Activated CD4-positive, alpha-beta T cell treated with anti-CD3 and anti-CD28 coated beads, Interleukin-2, amount 50 U/mL, for 24 hours (primary cell): ENCODE data around the gene PLCXD3.
"Not testable (repeated sequence)": the region's sequence is repeated elsewhere in the genome, so short reads cannot be mapped to it uniquely, and the experiment has no call there.

Source experiments
- DNase-seq, 2 donors: peaks; one replicate each; pipeline ENCODE4 v3.0.0-alpha.2; 2020; ENCODE audit warnings: low read depth in 1 of 2, low spot score in 1 of 2

Gene PLCXD3

DNA sequence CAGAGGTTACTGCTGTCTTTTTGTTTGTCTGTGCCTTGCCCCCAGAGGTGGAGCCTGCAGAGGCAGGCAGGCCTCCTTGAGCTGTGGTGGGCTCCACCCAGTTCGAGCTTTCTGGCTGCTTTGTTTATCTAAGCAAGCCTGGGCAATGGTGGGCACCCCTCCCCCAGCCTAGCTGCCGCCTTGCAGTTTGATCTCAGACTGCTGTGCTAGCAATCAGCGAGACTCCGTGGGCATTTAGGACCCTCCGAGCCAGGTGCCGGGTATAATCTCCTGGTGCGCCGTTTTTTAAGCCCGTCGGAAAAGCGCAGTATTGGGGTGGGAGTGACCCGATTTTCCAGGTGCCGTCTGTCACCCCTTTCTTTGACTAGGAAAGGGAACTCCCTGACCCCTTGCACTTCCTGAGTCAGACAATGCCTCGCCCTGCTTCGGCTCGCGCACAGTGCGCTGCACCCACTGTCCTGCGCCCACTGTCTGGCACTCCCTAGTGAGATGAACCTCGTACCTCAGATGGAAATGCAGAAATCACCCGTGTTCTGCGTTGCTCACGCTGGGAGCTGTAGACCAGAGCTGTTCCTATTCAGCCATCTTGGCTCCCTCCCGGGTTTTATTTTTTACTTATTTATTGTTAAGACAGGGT is 16.8 kb downstream of the PLCXD3 start:
- not testable (repeated sequence) for DNase-seq

DNA sequence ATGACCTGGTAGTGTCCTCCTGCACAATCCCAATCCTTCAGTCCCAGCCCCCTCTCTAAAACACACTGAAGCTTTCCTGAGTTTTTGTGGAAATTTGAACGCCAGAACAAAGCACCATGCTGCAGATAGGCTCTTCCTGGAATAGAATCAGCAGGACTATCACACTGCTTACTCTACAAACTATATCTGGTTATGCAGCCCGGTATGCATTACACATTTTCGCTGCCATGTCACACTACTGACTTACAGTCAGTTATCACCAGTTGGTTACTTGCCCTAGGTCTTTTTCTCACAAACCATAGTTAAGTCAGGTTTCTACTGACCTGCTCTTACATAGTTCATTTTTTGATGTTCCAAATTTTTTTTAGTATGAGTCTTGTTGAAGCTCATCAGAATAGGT is 24.9 kb downstream of the PLCXD3 start:
- no peak for DNase-seq

DNA sequence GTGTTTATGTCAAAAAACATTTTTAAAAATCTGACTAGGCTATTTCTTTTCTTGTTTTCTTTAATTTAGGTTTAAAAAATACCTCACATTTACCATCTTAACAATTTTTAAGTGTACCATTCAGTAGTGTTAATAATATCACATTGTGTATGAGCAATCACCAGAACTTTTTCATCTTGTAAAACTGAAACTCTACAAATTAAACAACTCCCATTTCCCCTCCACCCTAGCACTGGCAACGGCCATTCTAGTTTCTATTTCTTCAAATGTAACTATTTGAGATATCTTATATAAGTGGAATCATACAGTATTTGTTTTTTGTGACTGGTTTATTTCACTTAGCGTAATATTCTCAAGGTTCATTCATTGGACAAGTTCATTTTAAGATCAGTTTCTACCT is 27.7 kb downstream of the PLCXD3 start:
- no peak for DNase-seq

DNA sequence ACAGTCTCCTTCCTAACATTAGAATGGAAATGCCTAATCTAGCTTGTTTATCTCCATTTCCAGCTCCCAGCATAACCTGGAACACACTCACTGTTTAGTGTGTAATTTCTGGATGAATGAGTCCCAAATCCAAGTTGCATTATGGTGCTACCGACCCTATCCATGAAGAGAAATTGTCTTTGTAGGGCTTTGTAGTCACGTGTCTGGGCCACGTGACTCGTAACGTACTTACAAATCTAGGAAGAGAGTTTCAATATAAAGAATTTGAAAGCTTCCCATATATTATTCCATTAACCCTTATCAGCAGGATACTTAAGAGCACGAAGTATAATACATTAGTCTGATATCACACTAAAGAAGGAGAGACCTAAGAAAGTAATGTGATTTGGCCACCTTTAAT is 28.2 kb downstream of the PLCXD3 start:
- no peak for DNase-seq

DNA sequence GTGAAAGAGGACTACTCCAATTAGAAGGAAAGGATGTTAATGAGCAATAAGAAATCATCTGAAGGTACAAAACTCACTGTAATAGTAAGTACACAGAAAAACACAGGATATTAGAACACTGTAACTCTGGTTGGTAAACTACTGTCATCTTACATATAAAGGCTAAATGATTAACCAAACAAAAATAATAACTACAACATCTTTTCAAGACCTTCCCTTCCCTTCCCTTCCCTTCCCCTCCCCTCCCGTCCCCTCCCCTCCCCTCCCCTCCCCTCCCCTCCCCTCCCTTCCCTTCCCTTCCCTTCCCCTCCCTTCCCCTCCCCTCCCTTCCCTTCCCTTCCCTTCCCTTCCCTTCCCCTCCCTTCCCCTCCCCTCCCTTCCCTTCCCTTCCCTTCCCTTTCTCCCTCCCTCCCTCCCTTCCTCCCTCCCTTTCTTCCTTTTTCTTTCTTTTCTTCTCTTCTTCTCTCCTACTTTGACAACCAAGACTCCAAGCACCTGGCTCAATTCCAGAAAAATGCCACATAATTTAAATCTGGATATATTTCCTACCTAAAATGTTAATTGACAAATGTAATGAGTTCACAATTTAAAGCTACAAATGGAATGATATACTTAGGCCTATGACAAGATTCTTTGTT is 38.7 kb downstream of the PLCXD3 start:
- not testable (repeated sequence) for DNase-seq

DNA sequence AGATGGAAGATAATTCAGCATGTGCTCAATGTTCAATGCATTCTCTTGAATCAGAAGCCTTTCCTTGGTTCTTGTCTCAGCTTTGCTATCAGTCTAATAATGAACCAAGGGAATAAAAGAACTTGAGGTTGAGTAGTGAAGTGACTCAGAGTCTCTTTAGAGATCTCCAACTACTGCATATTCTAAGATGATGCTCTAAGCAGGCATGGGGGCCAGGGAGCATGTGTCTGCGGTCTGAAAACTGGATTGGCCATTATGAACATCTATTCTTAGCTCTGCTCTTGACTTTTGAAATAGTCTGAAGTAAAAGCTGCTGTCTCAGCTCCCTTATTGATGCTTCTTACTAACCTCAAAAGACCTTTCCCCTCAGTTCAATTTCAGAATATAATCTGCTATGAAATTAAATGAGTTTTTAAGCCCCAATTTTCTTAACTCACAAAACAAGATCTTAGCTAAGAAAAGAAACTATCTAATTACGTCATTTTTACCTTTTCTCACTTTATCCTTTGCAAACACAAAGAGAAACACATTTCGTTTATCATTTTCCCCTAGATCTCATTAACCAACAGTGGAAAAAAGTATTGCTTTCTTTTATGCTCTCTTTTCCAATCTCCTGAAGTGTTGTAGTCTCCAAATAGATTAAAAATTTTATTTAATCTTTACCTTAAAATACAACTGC is 44.8 kb downstream of the PLCXD3 start:
- no peak for DNase-seq

DNA sequence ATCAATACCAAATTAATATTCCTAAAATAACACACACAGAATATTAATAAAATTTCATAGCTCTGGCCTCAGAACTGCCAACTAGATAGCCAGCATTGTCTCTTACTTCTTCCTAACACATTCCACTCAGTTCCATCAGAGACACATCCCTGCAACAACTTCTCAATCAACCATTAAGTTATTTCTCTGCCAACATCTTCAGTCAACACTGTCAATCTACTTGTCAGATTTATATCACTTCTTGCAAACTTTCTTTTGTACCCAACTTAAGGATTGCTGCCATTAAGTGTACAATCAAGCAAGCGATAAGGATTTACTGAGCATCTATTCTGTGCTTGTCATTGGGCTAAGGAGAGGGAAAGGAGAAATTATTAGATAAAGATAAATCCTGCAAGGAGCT is 50.8 kb downstream of the PLCXD3 start:
- no peak for DNase-seq

DNA sequence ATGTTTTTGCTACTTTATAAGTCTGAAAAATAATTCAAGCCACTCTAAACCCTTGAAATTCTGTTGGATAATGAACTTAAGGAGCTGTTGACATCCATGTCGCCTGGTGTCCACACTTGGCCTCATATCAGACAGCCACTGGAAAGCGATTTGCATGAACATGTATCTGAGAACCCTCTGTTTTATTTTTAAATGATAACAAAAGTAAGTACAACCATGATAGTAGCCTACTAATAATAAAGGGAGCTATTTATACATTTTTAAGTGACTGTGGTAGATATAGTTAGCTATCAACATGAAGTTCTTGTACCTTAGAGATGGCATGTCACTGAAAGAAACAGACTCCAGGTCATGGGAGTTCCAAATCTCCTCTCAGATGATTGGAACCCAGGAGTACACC is 53.3 kb downstream of the PLCXD3 start:
- DNase-seq, result no peak

DNA sequence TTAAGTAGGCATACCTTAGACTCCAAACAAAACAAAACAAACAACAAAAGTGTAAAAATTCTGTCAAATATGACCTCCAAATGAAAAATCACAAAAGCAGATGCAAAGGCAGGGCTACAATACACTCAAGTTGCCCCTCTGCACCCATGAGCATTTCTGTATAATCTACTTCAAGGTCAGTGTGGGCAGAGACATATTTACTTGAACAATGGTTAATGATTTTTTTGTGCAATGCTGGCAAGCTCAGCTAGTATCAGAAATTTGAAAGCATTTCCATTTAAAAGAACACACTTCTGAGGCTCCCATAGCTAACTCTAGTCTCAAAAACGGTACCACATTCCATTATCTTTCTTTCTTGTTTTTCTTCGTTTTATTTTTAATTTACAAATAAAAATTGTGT is 57.9 kb downstream of the PLCXD3 start:
- no peak for DNase-seq

DNA sequence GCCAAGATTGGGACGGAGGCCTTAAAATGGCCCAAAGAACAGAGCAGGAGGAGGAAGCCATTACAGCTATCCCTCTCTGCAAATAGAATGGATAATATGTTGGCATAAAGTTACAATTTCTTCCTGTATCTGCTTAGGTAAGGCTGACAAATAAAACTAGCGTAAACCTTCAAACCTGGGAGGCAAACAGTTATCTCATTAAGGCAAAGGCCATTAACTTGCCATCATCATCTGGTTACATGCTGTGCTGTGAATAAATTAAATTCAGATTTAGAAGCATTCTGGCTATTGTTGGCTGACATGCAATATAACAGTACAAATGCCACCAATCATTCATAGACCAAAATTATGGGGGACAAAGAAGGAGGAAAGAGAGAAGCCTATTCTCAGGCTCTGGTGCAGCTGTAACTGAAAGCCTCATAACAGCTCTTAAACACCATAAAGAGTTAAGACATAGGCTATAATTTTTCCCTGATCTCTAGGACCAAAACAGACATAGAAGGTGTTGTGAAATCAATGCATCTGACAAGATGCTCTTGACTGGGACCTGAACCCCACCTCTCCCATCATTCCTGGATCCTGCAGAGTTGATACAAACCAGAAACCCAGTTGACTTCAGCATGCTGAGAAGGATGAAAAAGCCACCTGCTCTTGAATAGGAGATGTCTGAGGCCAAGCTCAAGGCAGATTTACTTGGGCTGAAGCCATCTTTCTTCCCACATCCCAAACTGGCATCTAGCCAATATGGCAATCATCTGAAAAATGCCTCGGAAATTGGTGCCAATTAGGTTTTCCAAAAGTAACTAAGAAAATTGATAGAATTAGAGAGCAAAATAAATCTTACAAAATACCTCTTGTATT is 62.5 kb downstream of the PLCXD3 start:
- DNase-seq, result no peak

DNA sequence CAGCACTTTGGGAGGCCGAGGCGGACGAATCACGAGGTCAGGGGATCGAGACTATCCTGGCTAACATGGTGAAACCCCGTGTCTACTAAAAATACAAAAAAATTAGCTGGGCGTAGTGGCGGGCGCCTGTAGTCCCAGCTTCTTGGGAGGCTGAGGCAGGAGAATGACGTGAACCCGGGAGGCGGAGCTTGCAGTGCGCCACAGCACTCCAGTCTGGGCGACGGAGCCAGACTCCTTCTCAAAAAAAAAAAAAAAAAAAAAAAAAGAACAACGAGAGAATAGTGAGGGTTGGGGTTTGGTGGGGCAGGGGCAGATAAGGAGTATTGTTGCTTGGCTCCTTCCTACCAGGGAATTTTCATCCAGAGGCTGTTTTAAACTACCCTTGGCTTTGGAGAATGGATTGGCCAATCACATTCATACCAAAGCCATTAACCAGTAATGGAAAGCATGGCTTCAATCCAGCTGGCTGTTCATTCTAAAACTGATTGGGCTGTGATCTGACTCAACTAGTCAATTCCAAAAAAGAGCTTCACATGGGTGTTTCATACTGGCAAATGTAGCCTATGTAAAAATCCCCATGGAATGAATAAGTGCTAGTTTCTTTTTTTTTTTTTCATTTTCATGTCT is 64.4 kb downstream of the PLCXD3 start:
- no peak for DNase-seq

DNA sequence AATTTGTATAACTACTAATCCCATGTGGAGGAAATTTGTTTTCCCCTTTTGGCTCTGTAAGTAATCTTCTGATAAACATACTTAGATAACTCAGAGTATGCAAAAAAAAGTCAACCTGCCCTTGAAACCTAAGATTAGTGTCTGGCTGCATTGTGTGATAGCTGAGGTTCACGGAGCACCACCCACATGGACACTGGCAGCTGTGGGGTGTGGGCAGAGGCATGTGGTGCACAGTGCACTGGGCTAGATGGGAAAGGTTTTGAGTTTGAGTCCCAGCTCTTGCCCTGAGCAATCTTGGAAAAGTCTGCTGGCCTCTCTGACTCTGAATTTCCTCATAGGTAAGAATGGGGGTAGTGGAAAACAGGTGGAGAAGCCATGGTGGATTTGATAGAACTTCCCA is 75.1 kb downstream of the PLCXD3 start:
- DNase-seq, result no peak

DNA sequence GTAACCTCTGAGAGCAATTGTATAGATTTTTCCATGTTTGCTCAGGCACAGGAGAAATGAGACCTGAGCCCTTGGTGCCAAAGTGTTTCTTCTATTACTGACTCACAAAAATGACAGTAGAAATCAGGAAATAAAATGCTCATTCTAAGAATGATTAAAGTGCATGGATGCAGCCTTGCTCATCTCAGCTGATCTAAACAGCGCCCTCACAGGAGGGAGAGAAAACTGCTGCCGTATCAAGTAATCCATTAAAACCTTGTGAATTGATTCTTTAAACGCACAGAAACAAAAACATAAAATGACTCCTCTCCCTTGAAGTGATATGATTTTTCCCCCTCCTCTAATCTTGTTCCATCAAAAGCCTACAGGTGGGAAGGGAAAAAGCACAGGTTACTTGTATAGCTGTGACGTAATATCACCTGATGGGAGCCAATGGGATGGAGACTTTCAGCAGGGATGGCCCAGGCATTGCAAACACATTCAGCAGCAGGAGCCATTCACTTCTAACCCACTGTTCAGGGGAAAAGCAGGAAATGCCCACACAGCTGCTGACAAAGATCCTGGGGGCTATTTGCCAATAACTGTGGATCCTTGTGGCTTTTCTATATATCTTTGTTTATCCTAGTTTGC is 76.7 kb downstream of the PLCXD3 start:
- no peak for DNase-seq

DNA sequence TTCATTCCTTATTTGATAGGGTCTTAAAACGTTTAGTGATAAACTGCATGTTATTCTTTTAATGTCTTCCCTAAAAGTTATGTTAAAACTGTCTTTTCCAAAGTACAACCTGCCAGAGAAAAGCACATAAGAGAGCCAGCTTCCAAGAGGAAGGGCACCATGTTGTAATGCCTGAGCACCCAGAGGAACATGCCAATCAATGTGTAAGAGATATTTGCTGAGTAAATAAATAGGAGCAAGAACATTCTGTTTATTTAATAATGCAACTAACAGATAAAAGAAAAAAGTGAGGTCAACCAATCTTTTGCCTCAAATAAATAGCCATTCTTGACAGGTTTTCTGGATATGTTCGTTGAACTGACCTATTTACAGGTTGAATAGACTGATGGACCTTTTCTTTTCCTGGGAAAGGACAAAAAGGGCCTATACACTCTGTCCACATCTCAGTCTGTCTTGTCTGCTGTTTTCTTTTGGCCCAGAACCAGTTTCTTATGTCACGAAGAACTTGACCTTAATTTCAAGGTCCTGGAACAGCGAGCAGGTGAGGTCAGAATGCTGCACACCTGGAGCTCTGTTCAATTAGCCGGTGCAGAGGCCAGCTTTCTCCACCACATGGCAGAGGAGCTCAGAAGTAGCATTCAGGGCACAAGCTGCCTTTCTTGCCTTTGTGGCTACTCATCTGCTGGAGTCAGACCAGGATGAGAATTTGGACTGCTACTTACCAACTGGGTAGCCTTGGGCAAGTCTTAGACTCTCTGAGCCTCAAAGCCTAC is 77.7 kb downstream of the PLCXD3 start:
- no peak for DNase-seq

DNA sequence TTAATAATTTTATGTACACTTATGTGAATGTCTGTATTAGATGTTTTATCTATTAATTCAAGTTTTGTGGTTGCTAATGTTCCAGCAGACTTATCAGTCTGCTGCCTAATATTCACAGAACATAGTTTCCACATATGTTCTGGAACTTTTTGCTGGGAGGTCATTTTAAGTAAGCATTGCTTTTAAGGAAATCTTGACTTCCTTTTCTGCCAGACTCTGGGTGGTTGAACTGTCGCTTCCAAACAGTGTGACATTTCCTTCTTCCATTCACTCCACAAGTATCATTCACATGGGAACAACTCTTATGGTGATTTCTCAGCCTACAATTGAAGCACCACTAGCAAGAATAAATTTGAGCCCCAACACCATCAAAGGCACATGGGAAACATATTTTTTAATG is 82.9 kb downstream of the PLCXD3 start:
- DNase-seq, result no peak

DNA sequence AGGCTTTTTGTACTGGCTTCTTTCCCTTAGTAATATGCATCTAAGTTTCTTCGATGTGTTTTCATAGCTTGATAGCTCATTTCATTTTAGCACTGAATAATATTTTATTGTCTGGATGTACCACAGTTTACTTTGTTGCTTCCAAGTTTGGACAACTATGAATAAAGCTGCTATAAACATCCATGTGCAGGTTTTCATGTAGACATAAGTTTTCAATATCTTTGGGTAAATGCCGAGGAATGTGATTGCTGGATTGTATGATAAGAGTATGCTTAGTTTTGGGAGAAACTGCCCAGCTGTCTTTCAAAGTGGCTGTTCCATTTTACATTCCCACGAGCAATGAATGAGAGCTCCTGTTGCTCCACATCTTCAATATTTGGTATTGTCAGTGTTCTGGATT is 84.7 kb downstream of the PLCXD3 start:
- no peak for DNase-seq

DNA sequence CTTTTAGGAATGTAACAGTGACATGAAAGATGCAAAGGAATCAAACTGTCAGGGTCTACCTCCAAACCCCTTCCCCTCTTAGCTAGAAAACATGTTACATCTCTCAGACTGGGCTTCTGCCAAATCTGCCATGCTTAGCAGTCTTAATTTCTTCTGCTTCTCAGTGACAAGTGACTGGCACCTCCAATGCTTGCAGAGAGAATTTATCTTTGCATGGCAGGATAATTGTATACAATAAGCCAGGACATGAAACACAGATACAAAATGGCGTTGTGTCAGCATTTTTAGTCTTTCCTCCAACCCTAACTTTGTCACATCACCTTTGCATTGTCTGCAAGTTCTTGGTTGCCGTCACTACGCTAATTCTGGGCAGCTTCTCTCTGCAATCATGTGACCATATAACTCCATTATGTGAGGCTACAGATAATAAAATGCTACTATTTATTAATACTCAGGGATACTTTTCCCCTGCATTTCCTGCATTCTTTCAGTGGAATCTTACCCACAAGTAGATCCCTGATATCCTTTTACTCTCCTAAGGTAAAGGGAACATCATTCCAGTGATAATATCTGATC is 89.8 kb downstream of the PLCXD3 start:
- DNase-seq, result no peak

DNA sequence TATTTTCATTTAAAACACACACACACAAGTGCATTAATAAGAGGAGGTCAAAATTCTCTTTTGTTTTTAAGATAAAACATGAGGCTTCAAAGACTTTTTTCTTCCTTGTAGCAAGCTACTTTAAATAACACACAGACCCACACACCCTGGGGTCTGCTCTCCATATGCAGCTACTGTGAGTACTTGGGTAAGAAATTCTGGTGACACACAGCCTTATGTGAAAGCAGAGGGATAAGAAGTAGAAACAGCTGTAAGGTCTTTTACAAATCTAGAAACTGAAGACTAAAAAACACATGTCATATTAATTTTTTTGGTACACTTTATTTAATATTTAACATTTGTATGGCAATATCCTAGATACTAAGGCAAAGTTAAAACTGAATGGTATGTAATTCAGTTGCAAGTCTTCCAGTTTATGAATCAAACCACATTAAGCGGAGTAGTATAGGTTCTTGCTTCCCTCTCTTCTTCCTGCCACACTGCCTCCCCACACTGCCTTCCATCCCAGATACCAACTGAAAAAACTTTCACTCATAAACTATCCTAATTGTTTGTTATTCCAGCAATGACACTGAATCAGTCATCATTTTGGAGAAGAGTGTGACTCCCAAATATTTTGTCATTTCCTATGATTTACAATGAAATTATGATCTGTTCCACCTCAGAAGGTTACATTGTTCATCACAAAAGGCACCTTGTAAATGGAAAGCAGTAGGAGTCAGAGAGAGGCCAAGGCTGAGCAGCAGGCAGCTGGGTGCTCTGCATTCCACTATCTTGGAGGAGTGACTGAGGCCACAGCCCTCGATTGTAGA is 92.0 kb downstream of the PLCXD3 start:
- DNase-seq, result no peak

DNA sequence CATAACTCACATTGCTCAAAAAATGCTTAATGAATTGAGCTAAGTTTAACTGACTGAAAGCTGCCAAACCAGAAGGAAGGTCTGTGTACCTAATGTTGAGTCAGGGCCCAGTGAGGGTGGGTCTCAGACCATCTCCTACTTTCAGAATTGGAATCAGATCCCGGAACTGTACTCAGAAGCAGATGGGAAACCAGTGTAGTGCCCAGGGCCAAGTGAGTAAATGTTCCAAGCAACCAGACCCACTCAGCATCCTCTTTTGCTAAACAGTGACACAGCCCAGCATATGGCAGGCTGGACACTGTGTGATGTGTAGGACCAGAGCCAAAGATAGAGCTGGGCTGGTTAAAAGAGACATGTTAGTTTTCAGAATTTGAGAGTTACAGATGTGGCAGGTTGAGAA is 94.1 kb downstream of the PLCXD3 start:
- no peak for DNase-seq
